Liver (tissue), 9 donors: ENCODE data around the gene KRTAP5-4. TPM values are rescaled to one million over a fixed set of nuclear protein-coding genes. Genes with fewer than 3 reads are reported as not detected.

Experiments
- DNase-seq: peaks from one replicate; pipeline ENCODE4 v3.0.0-alpha.2; 2017; ENCODE audit warnings: low spot score
- H3K27ac ChIP-seq, 2 donors: one replicate each; pipeline ENCODE4 v1.7.0; 2013; ENCODE audit warnings: inconsistent platforms in 2 of 2, low read length in 2 of 2, control low read depth in 1 of 2, low read depth in 1 of 2, mild to moderate bottlenecking in 1 of 2
- H3K27me3 ChIP-seq, 4 donors: one replicate each; pipeline versions ENCODE4 v1.6.1 to v1.7.0; 2013; ENCODE audit warnings: low read length in 3 of 4, inconsistent platforms in 1 of 4, mild to moderate bottlenecking in 1 of 4, moderate library complexity in 1 of 4; ENCODE audit not compliant: control insufficient read depth in 4 of 4, insufficient read depth in 4 of 4
- H3K36me3 ChIP-seq, 4 donors: one replicate each; pipeline versions ENCODE4 v1.6.1 to v1.7.0; 2013; ENCODE audit warnings: low read length in 3 of 4, mild to moderate bottlenecking in 3 of 4, low read depth in 1 of 4, moderate library complexity in 1 of 4; ENCODE audit not compliant: control insufficient read depth in 4 of 4, insufficient read depth in 3 of 4
- H3K4me1 ChIP-seq, 4 donors: one replicate each; pipeline versions ENCODE4 v1.6.1 to v1.7.0; 2013; ENCODE audit warnings: low read length in 3 of 4, mild to moderate bottlenecking in 3 of 4, moderate library complexity in 1 of 4; ENCODE audit not compliant: control insufficient read depth in 4 of 4, insufficient read depth in 4 of 4
- H3K4me3 ChIP-seq, 3 donors: one replicate each; pipeline versions ENCODE4 v1.6.1 to v1.7.0; 2013; ENCODE audit warnings: low read length in 3 of 3, control low read depth in 1 of 3, low read depth in 1 of 3, mild to moderate bottlenecking in 1 of 3
- H3K9ac ChIP-seq, 2 donors: one replicate each; pipeline ENCODE4 v1.7.0; 2013; ENCODE audit warnings: low read length in 2 of 2, mild to moderate bottlenecking in 2 of 2, moderate library complexity in 2 of 2, control low read depth in 1 of 2, low read depth in 1 of 2
- H3K9me3 ChIP-seq, 4 donors: one replicate each; pipeline versions ENCODE4 v1.6.1 to v1.7.0; 2013; ENCODE audit warnings: low read length in 3 of 4; ENCODE audit not compliant: control insufficient read depth in 4 of 4
- FOXA1 ChIP-seq: IDR thresholded peaks from 2 replicates; pipeline ENCODE4 v1.6.1; 2016; ENCODE audit warnings: antibody characterized with exemption
- FOXA2 ChIP-seq: IDR thresholded peaks from 2 replicates; pipeline ENCODE4 v1.6.1; 2016; ENCODE audit warnings: antibody characterized with exemption
- GABPA ChIP-seq, 2 donors: IDR thresholded peaks in 1 of 2; conservative IDR thresholded peaks in 1 of 2; 2 replicates each; pipeline ENCODE4 v1.6.1; 2016; ENCODE audit warnings: antibody characterized with exemption in 2 of 2, mild to moderate bottlenecking in 1 of 2, moderate library complexity in 1 of 2
- HNF4G ChIP-seq: IDR thresholded peaks from 2 replicates; pipeline ENCODE4 v1.6.1; 2016; ENCODE audit warnings: antibody characterized with exemption
- JUND ChIP-seq, 2 donors: IDR thresholded peaks; 2 replicates each; pipeline ENCODE4 v1.6.1; 2016; ENCODE audit warnings: antibody characterized with exemption in 2 of 2
- NR2F2 ChIP-seq: IDR thresholded peaks from 2 replicates; pipeline ENCODE4 v1.6.1; 2016; ENCODE audit warnings: antibody characterized with exemption
- RXRA ChIP-seq, 2 donors: IDR thresholded peaks; 2 replicates each; pipeline ENCODE4 v1.6.1; 2017 to 2018; ENCODE audit warnings: antibody characterized with exemption in 2 of 2, mild to moderate bottlenecking in 1 of 2
- SP1 ChIP-seq: IDR thresholded peaks from 2 replicates; pipeline ENCODE4 v1.6.1; 2018; ENCODE audit warnings: antibody characterized with exemption, mild to moderate bottlenecking
- TAF1 ChIP-seq: conservative IDR thresholded peaks from 2 replicates; pipeline ENCODE4 v1.6.1; 2016; ENCODE audit warnings: antibody characterized with exemption, mild to moderate bottlenecking
- YY1 ChIP-seq: IDR thresholded peaks from 2 replicates; pipeline ENCODE4 v1.6.1; 2016; ENCODE audit warnings: antibody characterized with exemption, mild to moderate bottlenecking
- WGBS: extraction: QIAGEN DNeasy Blood & Tissue Kit; methylation state at CpG from one replicate; pipeline ENCODE4 v1.1.7; 2013; 5-methylcytosine and 5-hydroxymethylcytosine counted together
- polyA plus RNA-seq, 2 donors: library from polyadenylated mRNA; stranded (reverse) in 1 of 2; unstranded in 1 of 2; fragments of 200-250 nt in 1 of 2; fragments of >200 nt in 1 of 2; fragmentation: Nextera tagmentation in 1 of 2; extraction: Ambion mirVana in 1 of 2; gene quantifications; one replicate each; pipeline versions ENCODE4 v1.2.1 to v1.2.3, GENCODE V29; 2013 to 2015
- total RNA-seq, 2 donors: library from RNA; depleted of rRNA; stranded (reverse); fragments of >200 nt; gene quantifications; one replicate each; pipeline ENCODE4 v1.2.3, GENCODE V29; 2014
- TF ChIP-seq, protein P1 (sequence below): fragments of 150-350 bp; IDR thresholded peaks from 2 replicates; pipeline ENCODE4 v1.5.1; 2017; ENCODE audit warnings: improper control_type of control experiment, low read depth, low read length; ENCODE audit not compliant: missing input control
- TF ChIP-seq, protein P2 (sequence below): IDR thresholded peaks from 2 replicates; pipeline ENCODE4 v1.6.1; 2016; ENCODE audit warnings: antibody characterized with exemption, mild to moderate bottlenecking
- TF ChIP-seq, protein P3 (sequence below): IDR thresholded peaks from 2 replicates; pipeline ENCODE4 v1.6.1; 2016; ENCODE audit warnings: antibody characterized with exemption
- TF ChIP-seq, protein P4 (sequence below): IDR thresholded peaks from 2 replicates; pipeline ENCODE4 v1.6.1; 2016; ENCODE audit warnings: antibody characterized with exemption
- TF ChIP-seq, protein P5 (sequence below): IDR thresholded peaks from 2 replicates; pipeline ENCODE4 v1.6.1; 2016; ENCODE audit warnings: antibody characterized with exemption
- donor health status: healthy.
- donor health status: healthy.
- donor health status: healthy.
- donor health status: healthy.
- donor health status: healthy.

KRTAP5-4 gene
- total and polyA plus RNA-seq, 4 donors, result not detected

DNA sequence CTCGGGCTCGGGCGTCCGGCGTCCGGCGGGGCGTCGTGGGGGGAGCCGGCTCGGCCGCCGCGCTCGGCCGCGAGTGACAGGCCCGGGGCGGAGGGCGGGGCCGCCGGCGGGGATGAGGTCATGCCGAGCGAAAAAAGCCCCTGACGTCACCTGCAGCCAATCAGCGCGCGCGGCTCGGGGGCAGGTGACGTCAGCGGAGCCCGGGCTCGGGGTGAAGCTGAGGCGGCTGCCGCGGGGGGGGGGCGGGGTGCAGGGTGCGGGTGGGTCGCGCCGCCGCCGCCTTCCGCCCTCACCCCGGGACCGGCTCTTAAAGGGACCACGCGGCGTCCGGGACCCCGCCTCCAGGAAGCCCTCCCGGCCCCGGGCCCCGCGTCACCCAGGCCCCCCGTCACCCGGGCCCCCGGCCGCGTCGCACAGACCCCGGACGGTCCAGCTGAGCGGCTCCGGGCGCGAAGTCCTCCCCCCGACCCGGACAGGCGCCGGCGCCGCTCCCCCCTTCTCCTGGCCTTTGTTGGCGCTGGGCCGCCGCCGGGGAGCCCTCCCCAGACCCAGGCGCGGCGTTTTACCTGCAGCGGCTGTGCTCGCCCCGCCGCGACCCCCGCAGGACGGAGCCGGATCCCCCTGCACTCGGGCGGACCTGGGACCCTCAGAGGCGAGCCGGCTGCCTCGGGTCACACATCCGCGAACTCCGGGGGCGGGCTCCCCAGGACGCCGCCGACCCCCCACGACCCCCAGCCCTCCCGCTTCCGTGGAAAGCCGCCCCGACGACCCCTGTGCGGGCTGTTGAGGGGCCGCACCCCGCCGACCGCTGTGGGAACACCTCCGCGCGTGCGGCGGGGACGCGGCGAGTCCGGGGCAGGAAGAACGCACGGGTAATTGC is 49.5 kb downstream of the KRTAP5-4 start, which contains the start of gene DUSP8:
DUSP8 (minus strand) TSS at position 75 of the 880 bp plus-strand sequence. CDS start 6,445 bp downstream, outside the sequence.
- Histone ChIP-seq H3K36me3 (no peaks in the 10 kb centered on the region), H3K4me3 (peak within 1 kb of the TSS in 2 of 3 donors; percentile 27 to 63), H3K27me3 (peaks cover 0 to 5% (median 0%) of the 10 kb centered on the region in 4 donors), H3K9me3 (no peaks in the 10 kb centered on the region), H3K27ac (no peak within 1 kb of the TSS), H3K9ac (no peak within 1 kb of the TSS), H3K4me1 (peaks cover 6 to 16% (median 12%) of the 10 kb centered on the region in 4 donors)
- WGBS, result 2% methylated on average over 124 of the region's 124 CpGs
- TF ChIP-seq, protein P1, sequence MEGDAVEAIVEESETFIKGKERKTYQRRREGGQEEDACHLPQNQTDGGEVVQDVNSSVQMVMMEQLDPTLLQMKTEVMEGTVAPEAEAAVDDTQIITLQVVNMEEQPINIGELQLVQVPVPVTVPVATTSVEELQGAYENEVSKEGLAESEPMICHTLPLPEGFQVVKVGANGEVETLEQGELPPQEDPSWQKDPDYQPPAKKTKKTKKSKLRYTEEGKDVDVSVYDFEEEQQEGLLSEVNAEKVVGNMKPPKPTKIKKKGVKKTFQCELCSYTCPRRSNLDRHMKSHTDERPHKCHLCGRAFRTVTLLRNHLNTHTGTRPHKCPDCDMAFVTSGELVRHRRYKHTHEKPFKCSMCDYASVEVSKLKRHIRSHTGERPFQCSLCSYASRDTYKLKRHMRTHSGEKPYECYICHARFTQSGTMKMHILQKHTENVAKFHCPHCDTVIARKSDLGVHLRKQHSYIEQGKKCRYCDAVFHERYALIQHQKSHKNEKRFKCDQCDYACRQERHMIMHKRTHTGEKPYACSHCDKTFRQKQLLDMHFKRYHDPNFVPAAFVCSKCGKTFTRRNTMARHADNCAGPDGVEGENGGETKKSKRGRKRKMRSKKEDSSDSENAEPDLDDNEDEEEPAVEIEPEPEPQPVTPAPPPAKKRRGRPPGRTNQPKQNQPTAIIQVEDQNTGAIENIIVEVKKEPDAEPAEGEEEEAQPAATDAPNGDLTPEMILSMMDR, result no peak
- TF ChIP-seq TAF1 (no peak), FOXA1 (no peak), FOXA2 (no peak), GABPA (IDR thresholded peaks at IDR 0.05 in 1 of 2, conservative IDR thresholded peaks at IDR 0.05 in 1 of 2) (no peak), HNF4G (no peak), YY1 (no peak), RXRA (IDR thresholded peaks at IDR 0.05) (no peak), NR2F2 (no peak)
- TF ChIP-seq, protein P2, sequence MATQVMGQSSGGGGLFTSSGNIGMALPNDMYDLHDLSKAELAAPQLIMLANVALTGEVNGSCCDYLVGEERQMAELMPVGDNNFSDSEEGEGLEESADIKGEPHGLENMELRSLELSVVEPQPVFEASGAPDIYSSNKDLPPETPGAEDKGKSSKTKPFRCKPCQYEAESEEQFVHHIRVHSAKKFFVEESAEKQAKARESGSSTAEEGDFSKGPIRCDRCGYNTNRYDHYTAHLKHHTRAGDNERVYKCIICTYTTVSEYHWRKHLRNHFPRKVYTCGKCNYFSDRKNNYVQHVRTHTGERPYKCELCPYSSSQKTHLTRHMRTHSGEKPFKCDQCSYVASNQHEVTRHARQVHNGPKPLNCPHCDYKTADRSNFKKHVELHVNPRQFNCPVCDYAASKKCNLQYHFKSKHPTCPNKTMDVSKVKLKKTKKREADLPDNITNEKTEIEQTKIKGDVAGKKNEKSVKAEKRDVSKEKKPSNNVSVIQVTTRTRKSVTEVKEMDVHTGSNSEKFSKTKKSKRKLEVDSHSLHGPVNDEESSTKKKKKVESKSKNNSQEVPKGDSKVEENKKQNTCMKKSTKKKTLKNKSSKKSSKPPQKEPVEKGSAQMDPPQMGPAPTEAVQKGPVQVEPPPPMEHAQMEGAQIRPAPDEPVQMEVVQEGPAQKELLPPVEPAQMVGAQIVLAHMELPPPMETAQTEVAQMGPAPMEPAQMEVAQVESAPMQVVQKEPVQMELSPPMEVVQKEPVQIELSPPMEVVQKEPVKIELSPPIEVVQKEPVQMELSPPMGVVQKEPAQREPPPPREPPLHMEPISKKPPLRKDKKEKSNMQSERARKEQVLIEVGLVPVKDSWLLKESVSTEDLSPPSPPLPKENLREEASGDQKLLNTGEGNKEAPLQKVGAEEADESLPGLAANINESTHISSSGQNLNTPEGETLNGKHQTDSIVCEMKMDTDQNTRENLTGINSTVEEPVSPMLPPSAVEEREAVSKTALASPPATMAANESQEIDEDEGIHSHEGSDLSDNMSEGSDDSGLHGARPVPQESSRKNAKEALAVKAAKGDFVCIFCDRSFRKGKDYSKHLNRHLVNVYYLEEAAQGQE, result no peak
- TF ChIP-seq, protein P3, sequence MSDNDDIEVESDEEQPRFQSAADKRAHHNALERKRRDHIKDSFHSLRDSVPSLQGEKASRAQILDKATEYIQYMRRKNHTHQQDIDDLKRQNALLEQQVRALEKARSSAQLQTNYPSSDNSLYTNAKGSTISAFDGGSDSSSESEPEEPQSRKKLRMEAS, result no peak
- DNase-seq, result peak; percentile 75

DNA sequence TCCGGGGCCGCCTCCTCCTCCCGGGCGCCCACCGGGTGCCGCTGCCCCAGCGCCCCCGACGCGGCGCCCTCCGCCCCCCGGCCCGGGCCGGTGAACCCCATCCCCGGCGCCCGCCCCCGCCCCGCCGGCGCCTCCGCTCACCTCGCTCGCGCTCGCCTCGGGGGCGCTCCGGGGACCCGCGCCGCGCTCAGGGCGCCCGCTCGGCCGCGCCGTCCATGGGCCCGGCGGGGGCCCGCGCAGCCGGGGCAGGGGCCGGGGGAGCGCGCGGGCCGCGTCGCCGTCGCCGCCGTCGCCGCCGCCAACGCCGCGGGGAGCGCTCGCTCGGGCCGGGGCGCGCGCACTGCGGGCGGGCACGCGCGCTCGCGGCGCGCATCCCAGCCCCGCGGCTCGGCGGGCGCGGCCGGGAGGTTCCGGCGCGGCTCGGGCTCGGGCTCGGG is 50.2 kb downstream of the KRTAP5-4 start:
- H3K36me3 ChIP-seq, result no peaks in the 10 kb centered on the region
- no peak for TF ChIP-seq FOXA1
- no peak for TF ChIP-seq FOXA2
- TF ChIP-seq, protein P4, sequence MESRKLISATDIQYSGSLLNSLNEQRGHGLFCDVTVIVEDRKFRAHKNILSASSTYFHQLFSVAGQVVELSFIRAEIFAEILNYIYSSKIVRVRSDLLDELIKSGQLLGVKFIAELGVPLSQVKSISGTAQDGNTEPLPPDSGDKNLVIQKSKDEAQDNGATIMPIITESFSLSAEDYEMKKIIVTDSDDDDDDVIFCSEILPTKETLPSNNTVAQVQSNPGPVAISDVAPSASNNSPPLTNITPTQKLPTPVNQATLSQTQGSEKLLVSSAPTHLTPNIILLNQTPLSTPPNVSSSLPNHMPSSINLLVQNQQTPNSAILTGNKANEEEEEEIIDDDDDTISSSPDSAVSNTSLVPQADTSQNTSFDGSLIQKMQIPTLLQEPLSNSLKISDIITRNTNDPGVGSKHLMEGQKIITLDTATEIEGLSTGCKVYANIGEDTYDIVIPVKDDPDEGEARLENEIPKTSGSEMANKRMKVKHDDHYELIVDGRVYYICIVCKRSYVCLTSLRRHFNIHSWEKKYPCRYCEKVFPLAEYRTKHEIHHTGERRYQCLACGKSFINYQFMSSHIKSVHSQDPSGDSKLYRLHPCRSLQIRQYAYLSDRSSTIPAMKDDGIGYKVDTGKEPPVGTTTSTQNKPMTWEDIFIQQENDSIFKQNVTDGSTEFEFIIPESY, result no peak
- TF ChIP-seq, protein P5, sequence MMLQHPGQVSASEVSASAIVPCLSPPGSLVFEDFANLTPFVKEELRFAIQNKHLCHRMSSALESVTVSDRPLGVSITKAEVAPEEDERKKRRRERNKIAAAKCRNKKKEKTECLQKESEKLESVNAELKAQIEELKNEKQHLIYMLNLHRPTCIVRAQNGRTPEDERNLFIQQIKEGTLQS, result no peak
- TF ChIP-seq JUND (IDR thresholded peaks at IDR 0.05), result no peak
- TF ChIP-seq SP1, result no peak
- TF ChIP-seq, protein P2, result no peak
- TF ChIP-seq GABPA (IDR thresholded peaks at IDR 0.05 in 1 of 2, conservative IDR thresholded peaks at IDR 0.05 in 1 of 2), result no peak
- TF ChIP-seq HNF4G, result no peak
- no peak for TF ChIP-seq RXRA (IDR thresholded peaks at IDR 0.05)
- TF ChIP-seq, protein P1, result no peak
- no peak for DNase-seq
- peaks cover 0 to 5% (median 0%) of the 10 kb centered on the region in 4 donors for H3K27me3 ChIP-seq
- 2% methylated on average over 91 of the region's 91 CpGs for WGBS
- H3K4me3 ChIP-seq, result peak overlapping the region in 1 of 3 donors; percentile 63
- H3K27ac ChIP-seq, result no peak overlapping the region
- peaks cover 6 to 18% (median 12%) of the 10 kb centered on the region in 4 donors for H3K4me1 ChIP-seq
- no peaks in the 10 kb centered on the region for H3K9me3 ChIP-seq
- H3K9ac ChIP-seq, result no peak overlapping the region
